Right lobe of liver (tissue), 6 donors: ENCODE data around the gene UPB1. TPM values are rescaled to one million over a fixed set of nuclear protein-coding genes. Genes with fewer than 3 reads are reported as not detected.

Source experiments
- ATAC-seq, 4 donors: fragments of 200-7000 bp; cut with Tn5 transposase; one replicate each; pipeline ENCODE4 v1.9.1; 2020; ENCODE audit warnings: mild to moderate bottlenecking in 4 of 4, moderate library complexity in 4 of 4
- DNase-seq, 3 donors: peaks; one replicate each; pipeline ENCODE4 v3.0.0-alpha.2; 2020
- H3K27ac ChIP-seq, 3 donors: fragments of 200-600 bp; one replicate each; pipeline ENCODE4 v1.8.0; 2022
- H3K27me3 ChIP-seq, 2 donors: fragments of 200-600 bp; one replicate each; pipeline ENCODE4 v1.8.0; 2022
- H3K36me3 ChIP-seq, 4 donors: fragments of 200-600 bp; sonication (generic) in 1 of 4; one replicate each; pipeline versions ENCODE4 v1.5.1 to v1.8.0; 2017 to 2022; ENCODE audit warnings: control low read depth in 1 of 4
- H3K4me1 ChIP-seq, 4 donors: fragments of 200-600 bp; sonication (generic) in 1 of 4; one replicate each; pipeline versions ENCODE4 v1.5.1 to v1.8.0; 2017 to 2022; ENCODE audit warnings: control low read depth in 1 of 4
- H3K4me3 ChIP-seq, 3 donors: fragments of 200-600 bp; one replicate each; pipeline ENCODE4 v1.8.0; 2022
- H3K9me3 ChIP-seq, 4 donors: fragments of 200-600 bp; sonication (generic) in 1 of 4; one replicate each; pipeline versions ENCODE4 v1.5.1 to v1.8.0; 2017 to 2022; ENCODE audit warnings: control low read depth in 1 of 4
- POLR2A ChIP-seq: fragments of 450-650 bp; IDR thresholded peaks from one replicate; pipeline ENCODE4 v1.6.1; 2017; ENCODE audit warnings: antibody characterized with exemption, mild to moderate bottlenecking
- WGBS: methylation state at CpG from one replicate; pipeline ENCODE4 v1.1.6; 2018; ENCODE audit warnings: low coverage, low lambda C conversion rate; ENCODE audit not compliant: insufficient coverage; ENCODE audit errors: missing lambda C conversion rate; 5-methylcytosine and 5-hydroxymethylcytosine counted together
- intact Hi-C, 2 donors: fragments of 100-400 bp; cut with DNase I; formaldehyde crosslinking; loops; one replicate each; pipeline versions ENCODE4 v1.11.2 to v1.14.1; 2022
- total RNA-seq, 6 experiments: library from RNA; depleted of rRNA in 2 of 6; stranded (reverse); fragments of >200 nt in 2 of 6; fragmentation: NEBNext Ultra II Directional in 3 of 6; extraction: Animal tissue kit (Norgen Biotek cat#: 25700) in 3 of 6; gene quantifications; one replicate each; pipeline versions ENCODE4 v1.1.0 to v1.2.4, GENCODE V29; 2016 to 2023
- TF ChIP-seq, protein P1 (sequence below), 4 donors: fragments of 200-600 bp in 3 of 4; fragments of 450-650 bp in 1 of 4; IDR thresholded peaks; one replicate each; pipeline versions ENCODE4 v1.5.1 to v1.8.0; 2016 to 2022; ENCODE audit warnings: antibody characterized with exemption in 4 of 4, mild to moderate bottlenecking in 2 of 4
- donor health status: DM: no; HTN: yes; CAD: no.
- donor health status: DM: no; HTN: no; CAD: no.
- donor health status: DM: no; HTN: no; CAD: no.
- donor health status: DM: no; HTN: yes; CAD: no.
- donor health status: DM: no; HTN: yes; CAD: no.

The UPB1 gene
- total RNA-seq, 6 experiments from 2014 or later, result 50.6 to 169 (median 100) TPM

DNA sequence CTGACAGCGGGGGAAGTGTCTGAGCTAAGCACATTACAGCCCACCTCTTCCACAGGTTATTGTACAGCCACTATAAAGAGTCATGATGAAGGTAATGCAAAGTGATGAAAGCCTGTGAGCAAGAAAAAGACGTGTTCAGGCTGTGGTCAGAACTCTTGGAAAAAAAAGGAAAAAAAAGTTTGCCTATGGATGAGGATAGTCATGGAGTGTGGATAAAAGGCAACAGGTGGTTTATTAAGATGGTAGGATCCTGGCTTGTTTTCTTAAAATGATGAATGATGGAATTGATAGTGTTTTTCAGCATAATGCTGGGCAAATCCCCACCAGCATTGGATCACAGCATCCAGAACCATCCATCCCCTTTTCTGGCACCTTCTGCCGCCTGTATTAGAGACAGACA is 23.1 kb downstream of the UPB1 start:
- Histone ChIP-seq H3K27ac (peak overlapping the region in 1 of 3 donors; percentile 5), H3K9me3 (no peaks in the 10 kb centered on the region), H3K27me3 (no peaks in the 10 kb centered on the region), H3K4me1 (peaks cover 0 to 88% (median 35%) of the 10 kb centered on the region in 4 donors), H3K4me3 (no peak overlapping the region), H3K36me3 (peaks cover 0 to 42% (median 18%) of the 10 kb centered on the region in 4 donors)
- TF ChIP-seq, protein P1, sequence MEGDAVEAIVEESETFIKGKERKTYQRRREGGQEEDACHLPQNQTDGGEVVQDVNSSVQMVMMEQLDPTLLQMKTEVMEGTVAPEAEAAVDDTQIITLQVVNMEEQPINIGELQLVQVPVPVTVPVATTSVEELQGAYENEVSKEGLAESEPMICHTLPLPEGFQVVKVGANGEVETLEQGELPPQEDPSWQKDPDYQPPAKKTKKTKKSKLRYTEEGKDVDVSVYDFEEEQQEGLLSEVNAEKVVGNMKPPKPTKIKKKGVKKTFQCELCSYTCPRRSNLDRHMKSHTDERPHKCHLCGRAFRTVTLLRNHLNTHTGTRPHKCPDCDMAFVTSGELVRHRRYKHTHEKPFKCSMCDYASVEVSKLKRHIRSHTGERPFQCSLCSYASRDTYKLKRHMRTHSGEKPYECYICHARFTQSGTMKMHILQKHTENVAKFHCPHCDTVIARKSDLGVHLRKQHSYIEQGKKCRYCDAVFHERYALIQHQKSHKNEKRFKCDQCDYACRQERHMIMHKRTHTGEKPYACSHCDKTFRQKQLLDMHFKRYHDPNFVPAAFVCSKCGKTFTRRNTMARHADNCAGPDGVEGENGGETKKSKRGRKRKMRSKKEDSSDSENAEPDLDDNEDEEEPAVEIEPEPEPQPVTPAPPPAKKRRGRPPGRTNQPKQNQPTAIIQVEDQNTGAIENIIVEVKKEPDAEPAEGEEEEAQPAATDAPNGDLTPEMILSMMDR (IDR thresholded peaks at IDR 0.05), result no peak
- no peak for TF ChIP-seq POLR2A
- ATAC-seq (no peak), DNase-seq (peak in 1 of 3 donors; percentile 12)
- 64% methylated on average over 2 of the region's 3 CpGs for WGBS
- intact Hi-C loops, result no loop called here

DNA sequence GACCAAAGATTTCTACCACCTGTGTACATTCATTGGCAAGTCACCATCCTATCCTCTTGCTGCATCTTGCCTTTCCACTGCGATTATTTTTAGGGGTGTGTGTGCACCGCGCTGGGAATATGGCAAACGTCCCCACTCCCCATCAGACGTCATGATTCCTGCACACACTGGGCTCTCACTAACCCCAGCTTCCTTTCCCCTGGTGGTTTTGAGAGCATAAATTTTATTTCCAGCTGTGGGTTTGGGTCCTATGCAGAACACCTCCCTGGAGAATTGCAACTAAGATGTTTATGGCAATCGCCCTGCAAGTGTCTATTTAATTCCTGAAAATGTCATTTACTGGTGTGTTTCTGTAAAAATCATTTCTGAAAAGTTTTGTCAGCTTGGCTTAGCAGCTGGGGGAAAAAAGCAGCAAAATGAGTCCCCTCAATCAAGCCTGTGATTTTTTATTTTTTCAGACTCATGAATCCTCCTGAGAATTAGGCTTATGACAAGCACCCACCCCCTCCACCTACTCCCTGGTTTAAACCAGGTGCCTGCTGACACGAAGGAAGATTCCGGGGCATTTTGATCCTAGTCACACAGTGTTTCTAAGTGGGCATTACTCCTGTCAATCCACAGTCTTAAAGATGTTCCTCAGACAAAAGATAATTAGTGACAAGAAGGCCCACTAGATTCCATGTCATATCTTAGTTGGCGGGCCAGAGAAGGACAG is 23.8 kb downstream of the UPB1 start:
- H3K27ac ChIP-seq, result peak overlapping the region in 2 of 3 donors; percentile 55
- TF ChIP-seq, protein P1 (IDR thresholded peaks at IDR 0.05), result no peak
- no peak for TF ChIP-seq POLR2A
- DNase-seq (no peak), ATAC-seq (no peak)
- intact Hi-C loops, result no loop called here
- H3K9me3 ChIP-seq, result no peaks in the 10 kb centered on the region
- WGBS, result 62% methylated on average over 9 of the region's 9 CpGs
- H3K36me3 ChIP-seq, result peaks cover 0 to 37% (median 18%) of the 10 kb centered on the region in 4 donors
- H3K4me1 ChIP-seq, result peaks cover 0 to 88% (median 33%) of the 10 kb centered on the region in 4 donors
- H3K4me3 ChIP-seq, result no peak overlapping the region
- no peaks in the 10 kb centered on the region for H3K27me3 ChIP-seq

DNA sequence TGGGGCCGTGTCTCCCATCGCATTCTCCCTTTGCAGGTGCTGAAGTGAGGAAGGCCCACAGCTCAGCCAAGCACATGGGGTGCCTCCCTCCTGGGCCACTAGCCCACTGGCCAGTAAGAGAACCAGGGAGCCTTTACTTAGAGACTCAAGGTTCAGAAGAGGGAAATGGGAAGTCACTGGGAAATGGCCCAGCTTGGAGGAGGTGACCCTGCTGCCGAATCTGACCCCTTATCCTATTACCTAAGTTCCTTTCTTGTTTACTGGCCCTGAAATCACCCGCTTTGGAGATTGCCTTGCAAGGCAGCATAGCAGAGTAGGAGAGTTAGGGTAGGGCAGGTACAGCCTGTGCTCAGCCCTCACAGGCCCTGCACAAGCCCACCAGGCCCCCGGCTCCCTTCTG is 24.4 kb downstream of the UPB1 start:
- 54% methylated on average over 3 of the region's 5 CpGs for WGBS
- Histone ChIP-seq H3K4me3 (no peak overlapping the region), H3K4me1 (peaks cover 0 to 88% (median 35%) of the 10 kb centered on the region in 4 donors), H3K9me3 (no peaks in the 10 kb centered on the region), H3K27me3 (no peaks in the 10 kb centered on the region), H3K27ac (peak overlapping the region in 2 of 3 donors; percentile 55), H3K36me3 (peaks cover 0 to 37% (median 18%) of the 10 kb centered on the region in 4 donors)
- intact Hi-C loops, result no loop called here
- TF ChIP-seq, protein P1 (IDR thresholded peaks at IDR 0.05), result no peak
- TF ChIP-seq POLR2A, result no peak
- ATAC-seq (peak; percentile 16 to 49 (median 34)), DNase-seq (no peak)

DNA sequence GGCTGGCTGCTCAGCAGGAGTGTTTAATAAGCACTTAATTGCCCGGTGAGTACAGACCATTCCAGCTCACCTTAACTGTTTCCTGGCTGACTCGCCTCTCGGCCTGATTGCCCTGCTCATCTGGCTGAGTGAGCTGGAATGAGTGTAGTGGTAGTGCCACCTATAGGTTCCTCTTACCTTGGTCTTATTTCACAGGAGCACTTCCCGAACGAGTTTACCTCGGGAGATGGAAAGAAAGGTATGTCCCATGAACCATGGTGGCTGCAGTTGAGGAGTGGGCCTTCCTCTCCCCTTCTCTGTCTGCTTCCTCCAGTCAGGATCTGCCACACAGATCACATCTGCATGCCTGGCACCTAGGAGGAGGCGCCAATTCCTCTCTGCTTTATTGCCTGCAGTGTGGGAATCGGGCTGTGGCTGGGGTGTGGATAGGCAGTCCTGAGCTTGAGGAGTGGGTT is 26.7 kb downstream of the UPB1 start:
- Histone ChIP-seq H3K27ac (no peak overlapping the region), H3K4me1 (peaks cover 0 to 78% (median 27%) of the 10 kb centered on the region in 4 donors), H3K4me3 (no peak overlapping the region), H3K27me3 (no peaks in the 10 kb centered on the region), H3K36me3 (peaks cover 0 to 31% (median 14%) of the 10 kb centered on the region in 4 donors), H3K9me3 (no peaks in the 10 kb centered on the region)
- intact Hi-C loops, result loop anchor here (5.0 to 10.0 kb wide), 2 partner anchors 95 to 197 kb away; partner anchors contain the start of gene ADORA2A (in 1 of the 2)
- DNase-seq, result peak in 1 of 3 donors; percentile 55
- ATAC-seq, result peak; percentile 36 to 55 (median 48)
- TF ChIP-seq POLR2A, result no peak
- TF ChIP-seq, protein P1 (IDR thresholded peaks at IDR 0.05), result peak; percentile 35 to 63 (median 42)
- 5% methylated on average over 4 of the region's 8 CpGs for WGBS
